HepG2 (cell line): ENCODE data around the gene DPH2. TPM values are rescaled to one million over a fixed set of nuclear protein-coding genes. Genes with fewer than 3 reads are reported as not detected.

Experiments used
- EEA1 ChIP-seq: sonication (generic); formaldehyde crosslinking; IDR thresholded peaks from 2 replicates; pipeline ENCODE4 v1.5.1; 2020; ENCODE audit warnings: mild to moderate bottlenecking, missing genetic modification reagents, borderline replicate concordance
- EP300 ChIP-seq, 3 experiments: sonication (generic) in 1 of 3; formaldehyde crosslinking in 1 of 3; IDR thresholded peaks; 2 replicates each; pipeline versions ENCODE4 v1.5.1 to v1.6.1; 2011 to 2020; ENCODE audit warnings: low read depth in 2 of 3, low read length in 2 of 3, borderline replicate concordance in 1 of 3, improper control_type of control experiment in 1 of 3, mild to moderate bottlenecking in 1 of 3, missing genetic modification reagents in 1 of 3, moderate library complexity in 1 of 3
- FOXP1 ChIP-seq, 2 experiments: fragments of 450-650 bp in 1 of 2; IDR thresholded peaks; 2 replicates each; pipeline ENCODE4 v1.6.1; 2017 to 2018; ENCODE audit warnings: antibody characterized with exemption in 1 of 2
- GABPA ChIP-seq, 2 experiments: IDR thresholded peaks; 2 replicates each; pipeline ENCODE4 v1.6.1; 2011 to 2016; ENCODE audit warnings: low read depth in 2 of 2, low read length in 1 of 2, missing biosample characterization in 1 of 2, missing genetic modification characterization in 1 of 2
- MXD4 ChIP-seq: IDR thresholded peaks from 2 replicates; pipeline ENCODE4 v1.6.1; 2016; ENCODE audit warnings: mild to moderate bottlenecking, missing biosample characterization, missing genetic modification reagents
- NFIC ChIP-seq: IDR thresholded peaks from 2 replicates; pipeline ENCODE4 v1.6.1; 2012; ENCODE audit warnings: mild to moderate bottlenecking, low read length, inconsistent platforms
- PHF21A ChIP-seq: sonication (generic); formaldehyde crosslinking; IDR thresholded peaks from 2 replicates; pipeline ENCODE4 v1.5.0; 2020; ENCODE audit warnings: mild to moderate bottlenecking, missing genetic modification reagents
- RBAK ChIP-seq: sonication (generic); formaldehyde crosslinking; IDR thresholded peaks from 2 replicates; pipeline ENCODE4 v1.5.1; 2020; ENCODE audit warnings: mild to moderate bottlenecking, missing genetic modification reagents
- SNRNP70 ChIP-seq: fragments of 200-400 bp; formaldehyde crosslinking; IDR thresholded peaks from 2 replicates; pipeline ENCODE4 v1.6.1; 2017; ENCODE audit warnings: mild to moderate bottlenecking, low read depth, low read length, moderate library complexity
- U2AF1 ChIP-seq: fragments of 200-400 bp; formaldehyde crosslinking; optimal IDR thresholded peaks from 2 replicates; pipeline ENCODE3; 2017; ENCODE audit warnings: mild to moderate bottlenecking, low read depth, low read length
- ZC3H4 ChIP-seq: sonication (generic); formaldehyde crosslinking; IDR thresholded peaks from 2 replicates; pipeline ENCODE4 v1.4.0; 2020; ENCODE audit warnings: missing genetic modification reagents, borderline replicate concordance
- ZMYM4 ChIP-seq: sonication (generic); formaldehyde crosslinking; IDR thresholded peaks from 2 replicates; pipeline ENCODE4 v1.8.1; 2023; ENCODE audit warnings: mild to moderate bottlenecking, missing genetic modification reagents
- ZNF335 ChIP-seq: sonication (generic); formaldehyde crosslinking; IDR thresholded peaks from 2 replicates; pipeline ENCODE4 v1.4.0; 2020; ENCODE audit warnings: missing genetic modification reagents
- ZNF547 ChIP-seq: sonication (generic); formaldehyde crosslinking; IDR thresholded peaks from 2 replicates; pipeline ENCODE4 v1.5.1; 2020; ENCODE audit warnings: mild to moderate bottlenecking, missing genetic modification reagents
- ZNF616 ChIP-seq: sonication (generic); formaldehyde crosslinking; IDR thresholded peaks from 2 replicates; pipeline ENCODE4 v1.5.0; 2020; ENCODE audit warnings: low read depth, mild to moderate bottlenecking, missing genetic modification reagents
- ZNF761 ChIP-seq: sonication (generic); formaldehyde crosslinking; conservative IDR thresholded peaks from 2 replicates; pipeline ENCODE4 v1.4.0; 2020; ENCODE audit warnings: mild to moderate bottlenecking, missing genetic modification reagents
- polyA plus RNA-seq, 8 experiments: library from polyadenylated mRNA; depleted of rRNA in 3 of 8; stranded (reverse) in 7 of 8; unstranded in 1 of 8; fragments of >200 nt; fragmentation: Illumina TruSeq in 4 of 8; extraction: Trizol in 4 of 8; gene quantifications; 2 replicates each; pipeline versions ENCODE4 v1.2.1 to v1.2.3, GENCODE V29; 2011 to 2016; ENCODE audit warnings: low read depth in 4 of 8, missing spikeins in 1 of 8, mixed read lengths in 1 of 8; ENCODE audit not compliant: insufficient read depth in 1 of 8
- total RNA-seq, 5 experiments: library from RNA; depleted of rRNA; stranded (reverse); fragments of >200 nt; fragmentation: Illumina TruSeq; extraction: Trizol; gene quantifications; 2 replicates each; pipeline ENCODE4 v1.2.3, GENCODE V29; 2016; ENCODE audit warnings: low read depth in 1 of 5
- TF ChIP-seq, protein P1 (sequence below): sonication (generic); formaldehyde crosslinking; IDR thresholded peaks from 2 replicates; pipeline ENCODE4 v1.4.0; 2020; ENCODE audit warnings: missing genetic modification reagents, borderline replicate concordance
- TF ChIP-seq, protein P2 (sequence below): sonication (generic); formaldehyde crosslinking; IDR thresholded peaks from 2 replicates; pipeline ENCODE4 v1.8.0; 2022; ENCODE audit warnings: mild to moderate bottlenecking, missing genetic modification reagents, moderate library complexity
- TF ChIP-seq, protein P3 (sequence below): sonication (generic); formaldehyde crosslinking; IDR thresholded peaks from 2 replicates; pipeline ENCODE4 v1.5.0; 2020; ENCODE audit warnings: missing genetic modification reagents
- TF ChIP-seq, protein P4 (sequence below): sonication (generic); formaldehyde crosslinking; IDR thresholded peaks from 2 replicates; pipeline ENCODE4 v1.5.0; 2020; ENCODE audit warnings: mild to moderate bottlenecking, missing genetic modification reagents
- TF ChIP-seq, protein P5 (sequence below): sonication (generic); formaldehyde crosslinking; IDR thresholded peaks from 2 replicates; pipeline ENCODE4 v1.5.0; 2020; ENCODE audit warnings: missing genetic modification reagents

DPH2 gene
- total and polyA plus RNA-seq, 2 of the 13 experiments (the other 11 are each of a cell fraction or from before 2014, with no cell fraction given), result 32.2 to 38.3 TPM

DNA sequence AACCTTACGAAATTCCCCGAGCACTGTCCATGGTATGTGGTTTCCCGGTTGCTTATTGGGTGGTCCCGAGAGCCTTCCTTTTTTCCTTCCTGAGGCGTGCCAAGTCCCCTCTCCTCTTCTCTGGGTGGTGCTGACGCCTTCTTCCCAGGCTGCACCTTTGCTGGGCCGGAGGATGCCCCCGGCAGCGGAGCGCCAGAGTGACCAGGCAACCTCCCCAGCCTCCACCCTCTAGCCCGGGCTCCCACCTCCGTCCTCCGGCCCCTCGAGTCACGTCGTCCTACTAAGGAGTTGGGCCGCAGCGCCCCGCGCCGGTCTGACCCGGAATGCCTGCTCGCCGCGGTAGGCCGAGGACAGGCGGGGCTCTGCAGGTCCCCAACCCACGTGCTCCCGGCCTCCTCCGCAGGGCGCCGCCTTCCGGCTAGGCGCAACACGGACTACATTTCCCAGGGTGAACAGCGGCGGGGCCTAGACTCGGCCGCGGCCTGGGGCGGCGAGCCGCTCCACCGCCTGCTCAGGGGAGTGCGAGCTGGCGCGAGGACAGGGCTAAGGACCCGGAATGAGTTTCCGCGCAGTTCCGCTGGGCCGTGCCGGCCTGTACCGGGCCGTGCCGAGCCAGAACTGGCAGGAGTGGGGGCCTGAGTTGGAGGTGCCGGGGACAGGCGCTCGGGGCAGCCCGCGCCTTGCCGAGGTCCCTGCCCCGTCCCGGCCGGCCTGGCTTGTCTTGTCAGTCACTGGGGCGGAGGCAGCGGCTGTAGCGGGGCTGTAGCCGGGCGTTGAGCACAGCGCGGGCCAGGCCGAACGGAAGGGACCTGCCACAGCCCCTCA, 23.4 kb upstream of the DPH2 start, which contains the start of gene IPO13 (continued):
- peak; percentile 99 for TF ChIP-seq MXD4 (CRISPR knock-in tag)
- TF ChIP-seq RBAK (CRISPR knock-in tag), result no peak
- TF ChIP-seq, protein P1, sequence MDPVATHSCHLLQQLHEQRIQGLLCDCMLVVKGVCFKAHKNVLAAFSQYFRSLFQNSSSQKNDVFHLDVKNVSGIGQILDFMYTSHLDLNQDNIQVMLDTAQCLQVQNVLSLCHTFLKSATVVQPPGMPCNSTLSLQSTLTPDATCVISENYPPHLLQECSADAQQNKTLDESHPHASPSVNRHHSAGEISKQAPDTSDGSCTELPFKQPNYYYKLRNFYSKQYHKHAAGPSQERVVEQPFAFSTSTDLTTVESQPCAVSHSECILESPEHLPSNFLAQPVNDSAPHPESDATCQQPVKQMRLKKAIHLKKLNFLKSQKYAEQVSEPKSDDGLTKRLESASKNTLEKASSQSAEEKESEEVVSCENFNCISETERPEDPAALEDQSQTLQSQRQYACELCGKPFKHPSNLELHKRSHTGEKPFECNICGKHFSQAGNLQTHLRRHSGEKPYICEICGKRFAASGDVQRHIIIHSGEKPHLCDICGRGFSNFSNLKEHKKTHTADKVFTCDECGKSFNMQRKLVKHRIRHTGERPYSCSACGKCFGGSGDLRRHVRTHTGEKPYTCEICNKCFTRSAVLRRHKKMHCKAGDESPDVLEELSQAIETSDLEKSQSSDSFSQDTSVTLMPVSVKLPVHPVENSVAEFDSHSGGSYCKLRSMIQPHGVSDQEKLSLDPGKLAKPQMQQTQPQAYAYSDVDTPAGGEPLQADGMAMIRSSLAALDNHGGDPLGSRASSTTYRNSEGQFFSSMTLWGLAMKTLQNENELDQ, result no peak
- TF ChIP-seq ZNF547 (CRISPR knock-in tag), result peak; percentile 86
- peak; percentile 89 for TF ChIP-seq PHF21A (CRISPR knock-in tag)
- TF ChIP-seq, protein P2, sequence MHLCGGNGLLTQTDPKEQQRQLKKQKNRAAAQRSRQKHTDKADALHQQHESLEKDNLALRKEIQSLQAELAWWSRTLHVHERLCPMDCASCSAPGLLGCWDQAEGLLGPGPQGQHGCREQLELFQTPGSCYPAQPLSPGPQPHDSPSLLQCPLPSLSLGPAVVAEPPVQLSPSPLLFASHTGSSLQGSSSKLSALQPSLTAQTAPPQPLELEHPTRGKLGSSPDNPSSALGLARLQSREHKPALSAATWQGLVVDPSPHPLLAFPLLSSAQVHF (CRISPR knock-in tag), result peak; percentile 80
- TF ChIP-seq FOXP1 (IDR thresholded peaks at IDR 0.05), result no peak
- no peak for TF ChIP-seq FOXP1 (CRISPR knock-in tag; IDR thresholded peaks at IDR 0.05)
- TF ChIP-seq ZNF616 (CRISPR knock-in tag), result peak; percentile 70; the same call in 1 of the 2 replicates
- TF ChIP-seq ZNF761, result peak; percentile 88
- TF ChIP-seq, protein P3, sequence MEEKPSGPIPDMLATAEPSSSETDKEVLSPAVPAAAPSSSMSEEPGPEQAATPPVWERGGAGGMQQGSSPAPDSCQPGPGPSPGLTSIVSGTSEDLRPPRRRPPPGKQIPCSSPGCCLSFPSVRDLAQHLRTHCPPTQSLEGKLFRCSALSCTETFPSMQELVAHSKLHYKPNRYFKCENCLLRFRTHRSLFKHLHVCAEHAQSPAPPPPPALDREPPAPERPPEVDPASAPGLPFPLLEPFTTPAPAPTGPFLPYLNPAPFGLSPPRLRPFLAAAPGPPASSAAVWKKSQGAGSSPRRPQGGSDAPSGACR, result peak; percentile 53
- TF ChIP-seq, protein P4, sequence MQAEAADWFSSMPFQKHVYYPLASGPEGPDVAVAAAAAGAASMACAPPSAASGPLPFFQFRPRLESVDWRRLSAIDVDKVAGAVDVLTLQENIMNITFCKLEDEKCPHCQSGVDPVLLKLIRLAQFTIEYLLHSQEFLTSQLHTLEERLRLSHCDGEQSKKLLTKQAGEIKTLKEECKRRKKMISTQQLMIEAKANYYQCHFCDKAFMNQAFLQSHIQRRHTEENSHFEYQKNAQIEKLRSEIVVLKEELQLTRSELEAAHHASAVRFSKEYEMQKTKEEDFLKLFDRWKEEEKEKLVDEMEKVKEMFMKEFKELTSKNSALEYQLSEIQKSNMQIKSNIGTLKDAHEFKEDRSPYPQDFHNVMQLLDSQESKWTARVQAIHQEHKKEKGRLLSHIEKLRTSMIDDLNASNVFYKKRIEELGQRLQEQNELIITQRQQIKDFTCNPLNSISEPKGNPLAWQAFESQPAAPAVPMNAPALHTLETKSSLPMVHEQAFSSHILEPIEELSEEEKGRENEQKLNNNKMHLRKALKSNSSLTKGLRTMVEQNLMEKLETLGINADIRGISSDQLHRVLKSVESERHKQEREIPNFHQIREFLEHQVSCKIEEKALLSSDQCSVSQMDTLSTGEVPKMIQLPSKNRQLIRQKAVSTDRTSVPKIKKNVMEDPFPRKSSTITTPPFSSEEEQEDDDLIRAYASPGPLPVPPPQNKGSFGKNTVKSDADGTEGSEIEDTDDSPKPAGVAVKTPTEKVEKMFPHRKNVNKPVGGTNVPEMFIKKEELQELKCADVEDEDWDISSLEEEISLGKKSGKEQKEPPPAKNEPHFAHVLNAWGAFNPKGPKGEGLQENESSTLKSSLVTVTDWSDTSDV (CRISPR knock-in tag), result no peak
- TF ChIP-seq SNRNP70, result no peak
- TF ChIP-seq, protein P5, sequence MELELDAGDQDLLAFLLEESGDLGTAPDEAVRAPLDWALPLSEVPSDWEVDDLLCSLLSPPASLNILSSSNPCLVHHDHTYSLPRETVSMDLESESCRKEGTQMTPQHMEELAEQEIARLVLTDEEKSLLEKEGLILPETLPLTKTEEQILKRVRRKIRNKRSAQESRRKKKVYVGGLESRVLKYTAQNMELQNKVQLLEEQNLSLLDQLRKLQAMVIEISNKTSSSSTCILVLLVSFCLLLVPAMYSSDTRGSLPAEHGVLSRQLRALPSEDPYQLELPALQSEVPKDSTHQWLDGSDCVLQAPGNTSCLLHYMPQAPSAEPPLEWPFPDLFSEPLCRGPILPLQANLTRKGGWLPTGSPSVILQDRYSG (CRISPR knock-in tag), result no peak
- TF ChIP-seq EEA1 (CRISPR knock-in tag), result no peak
- 0 out of 2 replicates have a peak, but pooled peaks have one; percentile 21 for TF ChIP-seq ZC3H4 (CRISPR knock-in tag)
- TF ChIP-seq EP300 (IDR thresholded peaks at IDR 0.05; ENCODE audit: low read depth in 2 of 2, low read length in 2 of 2), result no peak
- TF ChIP-seq EP300 (CRISPR knock-in tag; IDR thresholded peaks at IDR 0.05; ENCODE audit: borderline replicate concordance), result no peak
- peak; percentile 55 for TF ChIP-seq GABPA (IDR thresholded peaks at IDR 0.05; ENCODE audit: low read depth, low read length)
- TF ChIP-seq GABPA (CRISPR knock-in tag; IDR thresholded peaks at IDR 0.05; ENCODE audit: low read depth), result peak; percentile 76
- no peak for TF ChIP-seq U2AF1
- TF ChIP-seq NFIC, result no peak
- no peak; the same call in 1 of the 2 replicates for TF ChIP-seq ZMYM4
- TF ChIP-seq ZNF335 (CRISPR knock-in tag), result peak; percentile 100
